Lower lobe of right lung (tissue), 2 donors: ENCODE data around the gene MACF1. TPM values are rescaled to one million over a fixed set of nuclear protein-coding genes. Genes with fewer than 3 reads are reported as not detected.
A peak's percentile ranks its signal among the peaks of the same experiment; 100 is the strongest.

Source experiments
- ATAC-seq, 2 donors: fragments of 200-7000 bp; cut with Tn5 transposase; one replicate each; pipeline ENCODE4 v1.9.1; 2020 to 2022; ENCODE audit warnings: mild to moderate bottlenecking in 2 of 2, moderate library complexity in 2 of 2
- DNase-seq: peaks from one replicate; pipeline ENCODE4 v3.0.0-alpha.2; 2020
- H3K27ac ChIP-seq: fragments of 200-600 bp; one replicate; pipeline ENCODE4 v1.8.0; 2022
- H3K27me3 ChIP-seq: fragments of 200-600 bp; one replicate; pipeline ENCODE4 v1.8.0; 2022; ENCODE audit warnings: low read depth
- H3K36me3 ChIP-seq: fragments of 200-600 bp; one replicate; pipeline ENCODE4 v1.8.0; 2022; ENCODE audit warnings: mild to moderate bottlenecking
- H3K4me1 ChIP-seq: fragments of 200-600 bp; one replicate; pipeline ENCODE4 v1.8.0; 2022
- H3K4me3 ChIP-seq: fragments of 200-600 bp; one replicate; pipeline ENCODE4 v1.8.0; 2022; ENCODE audit warnings: mild to moderate bottlenecking
- H3K9me3 ChIP-seq: fragments of 200-600 bp; one replicate; pipeline ENCODE4 v1.8.0; 2022
- intact Hi-C: fragments of 100-400 bp; cut with DNase I; formaldehyde crosslinking; loops from one replicate; pipeline ENCODE4 v1.11.0; 2022
- total RNA-seq: library from RNA; stranded (reverse); fragmentation: NEBNext Ultra II Directional; extraction: Animal tissue kit (Norgen Biotek cat#: 25700); gene quantifications from one replicate; pipeline ENCODE4 v1.2.1, GENCODE V29; 2021
- TF ChIP-seq, protein P1 (sequence below): fragments of 200-600 bp; IDR thresholded peaks from one replicate; pipeline ENCODE4 v1.8.0; 2022; ENCODE audit warnings: antibody characterized with exemption, mild to moderate bottlenecking
- donor health status: DM: no; HTN: yes; CAD: no; lungs with severe emphysema.

Gene MACF1
- total RNA-seq, 1 donor from 2014 or later: 506 TPM

DNA sequence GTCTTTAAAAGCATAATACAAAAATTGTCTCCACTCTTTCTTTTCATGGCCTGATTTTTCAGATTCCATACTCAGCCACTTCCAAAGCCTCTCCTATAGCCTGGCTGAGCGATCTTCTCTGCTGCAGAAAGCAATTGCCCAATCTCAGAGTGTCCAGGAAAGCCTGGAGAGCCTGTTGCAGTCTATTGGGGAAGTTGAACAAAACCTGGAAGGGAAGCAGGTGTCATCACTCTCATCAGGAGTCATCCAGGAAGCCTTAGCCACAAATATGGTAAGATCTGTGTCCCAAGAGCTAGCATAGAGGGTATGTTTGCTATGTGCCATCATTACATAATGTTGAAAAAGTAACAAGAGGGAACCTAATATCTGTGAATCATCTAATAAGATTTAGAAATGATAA, 156.2 kb downstream of the MACF1 start:
- Histone ChIP-seq H3K9me3 (no peaks in the 10 kb centered on the region), H3K4me1 (peaks cover 15% of the 10 kb centered on the region), H3K27me3 (no peaks in the 10 kb centered on the region), H3K27ac (no peak overlapping the region), H3K4me3 (no peak overlapping the region), H3K36me3 (peaks cover 94% of the 10 kb centered on the region)
- DNase-seq: no peak
- ATAC-seq: no peak
- TF ChIP-seq, protein P1, sequence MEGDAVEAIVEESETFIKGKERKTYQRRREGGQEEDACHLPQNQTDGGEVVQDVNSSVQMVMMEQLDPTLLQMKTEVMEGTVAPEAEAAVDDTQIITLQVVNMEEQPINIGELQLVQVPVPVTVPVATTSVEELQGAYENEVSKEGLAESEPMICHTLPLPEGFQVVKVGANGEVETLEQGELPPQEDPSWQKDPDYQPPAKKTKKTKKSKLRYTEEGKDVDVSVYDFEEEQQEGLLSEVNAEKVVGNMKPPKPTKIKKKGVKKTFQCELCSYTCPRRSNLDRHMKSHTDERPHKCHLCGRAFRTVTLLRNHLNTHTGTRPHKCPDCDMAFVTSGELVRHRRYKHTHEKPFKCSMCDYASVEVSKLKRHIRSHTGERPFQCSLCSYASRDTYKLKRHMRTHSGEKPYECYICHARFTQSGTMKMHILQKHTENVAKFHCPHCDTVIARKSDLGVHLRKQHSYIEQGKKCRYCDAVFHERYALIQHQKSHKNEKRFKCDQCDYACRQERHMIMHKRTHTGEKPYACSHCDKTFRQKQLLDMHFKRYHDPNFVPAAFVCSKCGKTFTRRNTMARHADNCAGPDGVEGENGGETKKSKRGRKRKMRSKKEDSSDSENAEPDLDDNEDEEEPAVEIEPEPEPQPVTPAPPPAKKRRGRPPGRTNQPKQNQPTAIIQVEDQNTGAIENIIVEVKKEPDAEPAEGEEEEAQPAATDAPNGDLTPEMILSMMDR: no peak
- intact Hi-C loops: no loop called here

DNA sequence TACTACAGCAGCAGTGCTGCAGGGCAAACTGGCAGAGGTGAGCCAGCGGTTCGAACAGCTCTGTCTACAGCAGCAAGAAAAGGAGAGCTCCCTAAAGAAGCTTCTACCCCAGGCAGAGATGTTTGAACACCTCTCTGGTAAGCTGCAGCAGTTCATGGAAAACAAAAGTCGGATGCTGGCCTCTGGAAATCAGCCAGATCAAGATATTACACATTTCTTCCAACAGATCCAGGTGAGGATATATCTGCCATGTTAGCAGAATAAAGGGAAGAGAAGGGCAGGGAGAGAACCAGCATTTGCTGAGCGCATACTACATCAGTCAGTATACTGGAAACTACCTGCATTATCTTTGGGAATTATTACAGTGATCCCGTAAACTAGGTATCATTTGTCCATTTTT, 157.0 kb downstream of the MACF1 start:
- Histone ChIP-seq H3K27ac (no peak overlapping the region), H3K4me3 (no peak overlapping the region), H3K4me1 (peaks cover 15% of the 10 kb centered on the region), H3K9me3 (no peaks in the 10 kb centered on the region), H3K36me3 (peaks cover 94% of the 10 kb centered on the region), H3K27me3 (no peaks in the 10 kb centered on the region)
- intact Hi-C loops: no loop called here
- DNase-seq (no peak), ATAC-seq (no peak)
- TF ChIP-seq, protein P1: no peak

DNA sequence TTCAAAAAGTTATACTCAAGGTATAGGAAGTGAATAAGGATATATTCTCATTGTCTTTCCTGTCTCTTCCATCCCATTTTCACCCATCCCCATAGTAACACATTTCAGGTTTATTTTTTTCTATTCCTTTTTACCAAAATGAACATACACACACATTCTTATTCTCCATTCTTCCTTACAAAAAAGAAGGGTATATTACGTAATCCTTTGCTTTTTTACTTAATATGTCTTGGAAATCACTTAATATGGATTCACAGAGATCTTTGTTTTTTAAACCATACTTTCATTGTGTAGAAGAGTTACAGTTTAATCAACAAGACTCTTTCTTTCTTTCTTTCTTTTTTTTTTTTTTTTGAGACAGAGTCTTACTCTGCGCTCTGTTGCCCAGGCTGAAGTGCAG, 158.8 kb downstream of the MACF1 start:
- Histone ChIP-seq H3K27ac (no peak overlapping the region), H3K27me3 (no peaks in the 10 kb centered on the region), H3K4me3 (no peak overlapping the region), H3K4me1 (peaks cover 15% of the 10 kb centered on the region), H3K36me3 (peaks cover 94% of the 10 kb centered on the region), H3K9me3 (no peaks in the 10 kb centered on the region)
- ATAC-seq (no peak), DNase-seq (no peak)
- TF ChIP-seq, protein P1: no peak
- intact Hi-C loops: no loop called here

DNA sequence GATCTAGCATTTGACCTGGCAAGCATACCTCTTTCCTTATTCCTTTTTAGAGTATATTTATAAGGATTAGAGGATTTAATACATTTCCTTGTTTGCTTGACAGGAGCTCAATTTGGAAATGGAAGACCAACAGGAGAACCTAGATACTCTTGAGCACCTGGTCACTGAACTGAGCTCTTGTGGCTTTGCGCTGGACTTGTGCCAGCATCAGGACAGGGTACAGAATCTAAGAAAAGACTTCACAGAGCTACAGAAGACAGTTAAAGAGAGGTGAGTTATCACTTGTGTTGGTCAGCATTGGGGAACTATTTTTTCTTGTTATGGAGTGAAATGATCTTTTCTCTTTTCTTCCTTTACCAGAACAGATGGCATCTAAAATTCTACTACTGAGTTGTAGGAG, 163.6 kb downstream of the MACF1 start:
- no peak for ATAC-seq
- H3K27me3 ChIP-seq: no peaks in the 10 kb centered on the region
- no peak for DNase-seq
- no peak overlapping the region for H3K27ac ChIP-seq
- H3K4me3 ChIP-seq: no peak overlapping the region
- TF ChIP-seq, protein P1: no peak
- H3K9me3 ChIP-seq: no peaks in the 10 kb centered on the region
- no peaks in the 10 kb centered on the region for H3K4me1 ChIP-seq
- peaks cover 94% of the 10 kb centered on the region for H3K36me3 ChIP-seq
- intact Hi-C loops: no loop called here

DNA sequence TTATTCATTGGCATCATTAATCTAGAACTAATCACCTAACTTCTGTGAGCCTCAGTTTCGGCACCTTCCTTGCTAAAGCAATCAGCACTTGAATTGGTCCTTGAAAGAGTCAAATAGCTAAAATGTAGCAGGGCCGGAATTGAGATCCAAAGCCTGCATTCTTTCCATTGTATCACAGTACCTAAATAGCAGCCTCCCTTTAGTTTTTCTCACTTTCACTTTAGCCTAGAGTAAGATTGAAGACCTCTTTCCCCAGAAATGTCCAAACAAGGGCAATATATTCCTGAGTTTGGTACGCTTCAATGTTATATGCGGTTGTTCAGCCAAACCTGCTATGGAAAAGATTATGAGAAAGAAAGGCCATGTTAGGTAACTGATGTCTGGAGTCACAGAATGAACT, 165.1 kb downstream of the MACF1 start:
- ATAC-seq (peak in 1 of 2 donors; percentile 71), DNase-seq (no peak)
- H3K9me3 ChIP-seq: no peaks in the 10 kb centered on the region
- intact Hi-C loops: no loop called here
- no peaks in the 10 kb centered on the region for H3K27me3 ChIP-seq
- H3K36me3 ChIP-seq: peaks cover 98% of the 10 kb centered on the region
- no peak overlapping the region for H3K4me3 ChIP-seq
- TF ChIP-seq, protein P1: no peak
- H3K27ac ChIP-seq: peak overlapping the region; percentile 42
- no peaks in the 10 kb centered on the region for H3K4me1 ChIP-seq

DNA sequence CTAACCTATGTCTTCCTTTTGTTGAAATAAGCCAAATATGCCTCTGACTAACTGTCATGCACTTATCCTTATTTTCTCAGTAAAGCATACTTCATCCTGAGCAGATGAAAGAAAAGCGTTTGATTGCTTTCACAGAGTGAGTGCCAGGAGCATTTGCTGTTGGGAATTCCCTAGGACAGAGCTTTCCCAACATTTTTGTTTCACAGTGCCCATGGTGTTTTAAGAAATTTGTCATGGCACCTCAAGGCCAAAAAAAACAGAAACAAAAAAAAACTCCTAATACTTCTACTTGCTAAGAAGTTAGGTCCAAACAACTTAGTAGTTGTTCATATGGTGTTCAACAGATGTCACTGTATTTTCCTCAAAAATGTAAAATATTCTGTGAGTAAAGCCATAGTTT, 166.1 kb downstream of the MACF1 start:
- intact Hi-C loops: no loop called here
- no peak overlapping the region for H3K27ac ChIP-seq
- H3K9me3 ChIP-seq: no peaks in the 10 kb centered on the region
- no peaks in the 10 kb centered on the region for H3K4me1 ChIP-seq
- no peak overlapping the region for H3K4me3 ChIP-seq
- H3K27me3 ChIP-seq: no peaks in the 10 kb centered on the region
- peaks cover 100% of the 10 kb centered on the region for H3K36me3 ChIP-seq
- ATAC-seq (no peak), DNase-seq (no peak)
- TF ChIP-seq, protein P1: no peak
